GM12873 (cell line): ENCODE results near the gene XRCC2.

Source experiments
- TF ChIP-seq, protein P1 (sequence below): IDR thresholded peaks from 2 replicates; pipeline ENCODE4 v1.5.1; 2012; ENCODE audit warnings: low read depth, mild to moderate bottlenecking, moderate library complexity, low read length, control low read depth; ENCODE audit not compliant: insufficient read depth; ENCODE audit errors: missing control alignments

The XRCC2 gene

DNA sequence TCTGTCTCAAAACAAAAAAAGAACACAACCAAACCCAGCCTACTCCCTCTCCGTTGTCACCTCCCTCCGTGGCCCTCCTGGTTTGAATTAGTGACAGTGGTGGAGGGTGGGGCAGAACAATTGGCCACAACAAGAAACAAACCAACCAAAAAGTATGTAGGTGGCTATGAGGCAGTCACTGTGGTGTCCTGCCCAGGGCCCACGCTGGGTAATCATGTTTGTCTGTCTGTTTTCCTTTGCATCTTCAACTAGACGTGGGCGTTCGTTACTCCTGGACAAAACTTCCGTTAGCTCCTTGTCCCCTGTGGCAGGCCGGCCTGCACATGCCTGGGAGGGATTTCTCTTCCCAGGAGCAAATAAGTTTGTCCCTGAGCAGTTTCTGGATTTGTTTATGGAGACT is 78.4 kb downstream of the XRCC2 start:
- TF ChIP-seq, protein P1, sequence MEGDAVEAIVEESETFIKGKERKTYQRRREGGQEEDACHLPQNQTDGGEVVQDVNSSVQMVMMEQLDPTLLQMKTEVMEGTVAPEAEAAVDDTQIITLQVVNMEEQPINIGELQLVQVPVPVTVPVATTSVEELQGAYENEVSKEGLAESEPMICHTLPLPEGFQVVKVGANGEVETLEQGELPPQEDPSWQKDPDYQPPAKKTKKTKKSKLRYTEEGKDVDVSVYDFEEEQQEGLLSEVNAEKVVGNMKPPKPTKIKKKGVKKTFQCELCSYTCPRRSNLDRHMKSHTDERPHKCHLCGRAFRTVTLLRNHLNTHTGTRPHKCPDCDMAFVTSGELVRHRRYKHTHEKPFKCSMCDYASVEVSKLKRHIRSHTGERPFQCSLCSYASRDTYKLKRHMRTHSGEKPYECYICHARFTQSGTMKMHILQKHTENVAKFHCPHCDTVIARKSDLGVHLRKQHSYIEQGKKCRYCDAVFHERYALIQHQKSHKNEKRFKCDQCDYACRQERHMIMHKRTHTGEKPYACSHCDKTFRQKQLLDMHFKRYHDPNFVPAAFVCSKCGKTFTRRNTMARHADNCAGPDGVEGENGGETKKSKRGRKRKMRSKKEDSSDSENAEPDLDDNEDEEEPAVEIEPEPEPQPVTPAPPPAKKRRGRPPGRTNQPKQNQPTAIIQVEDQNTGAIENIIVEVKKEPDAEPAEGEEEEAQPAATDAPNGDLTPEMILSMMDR: no peak

DNA sequence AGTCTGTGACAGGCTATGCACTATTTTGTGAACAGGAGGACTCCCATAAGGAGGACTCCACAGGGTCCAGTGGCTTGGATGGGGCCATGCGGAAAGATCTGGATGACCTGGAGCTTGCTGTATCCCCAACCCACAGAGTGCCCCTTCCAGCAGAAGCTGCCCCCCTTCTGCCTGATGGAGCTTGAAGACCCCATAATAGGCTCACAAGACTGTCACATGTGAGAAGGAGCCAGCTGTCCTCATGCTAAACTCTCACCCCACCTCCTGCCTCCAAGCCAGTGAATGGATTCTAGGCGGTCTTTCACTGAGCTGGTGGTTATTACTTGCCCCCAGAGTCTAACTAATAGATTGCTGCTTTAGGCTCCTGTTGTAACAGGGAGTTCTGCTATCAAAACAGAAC is 79.1 kb downstream of the XRCC2 start:
- TF ChIP-seq, protein P1: no peak
